Measurements from ENCODE around the gene FHOD3. TPM values are rescaled to one million over a fixed set of nuclear protein-coding genes. Genes with fewer than 3 reads are reported as not detected.

The FHOD3 gene
- total RNA-seq, 4 donors from 2014 or later = 15.6 to 25.9 (median 21.6) TPM

DNA sequence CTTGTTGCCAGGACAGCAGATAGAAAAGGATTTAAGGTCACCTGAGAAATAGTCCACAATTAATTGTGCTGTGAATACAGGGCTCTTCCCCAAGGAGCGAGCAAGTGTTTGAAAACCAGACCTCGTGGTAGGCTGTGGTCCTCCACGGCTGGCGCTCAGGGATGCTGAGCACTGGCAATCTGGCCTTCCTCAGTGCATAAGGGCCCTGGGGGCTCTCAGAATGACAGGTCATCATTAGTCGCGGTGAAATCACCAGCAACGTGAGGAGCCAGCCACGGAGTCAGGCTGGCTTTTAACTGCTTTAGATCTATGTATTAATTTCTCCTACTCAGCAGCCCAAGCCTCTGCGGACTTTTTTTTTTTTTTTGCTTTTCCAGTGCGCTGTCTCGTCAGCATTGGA is 148.5 kb downstream of the FHOD3 start:
- H3K27me3 ChIP-seq = no peaks in the 10 kb centered on the region
- TF ChIP-seq, protein P1, sequence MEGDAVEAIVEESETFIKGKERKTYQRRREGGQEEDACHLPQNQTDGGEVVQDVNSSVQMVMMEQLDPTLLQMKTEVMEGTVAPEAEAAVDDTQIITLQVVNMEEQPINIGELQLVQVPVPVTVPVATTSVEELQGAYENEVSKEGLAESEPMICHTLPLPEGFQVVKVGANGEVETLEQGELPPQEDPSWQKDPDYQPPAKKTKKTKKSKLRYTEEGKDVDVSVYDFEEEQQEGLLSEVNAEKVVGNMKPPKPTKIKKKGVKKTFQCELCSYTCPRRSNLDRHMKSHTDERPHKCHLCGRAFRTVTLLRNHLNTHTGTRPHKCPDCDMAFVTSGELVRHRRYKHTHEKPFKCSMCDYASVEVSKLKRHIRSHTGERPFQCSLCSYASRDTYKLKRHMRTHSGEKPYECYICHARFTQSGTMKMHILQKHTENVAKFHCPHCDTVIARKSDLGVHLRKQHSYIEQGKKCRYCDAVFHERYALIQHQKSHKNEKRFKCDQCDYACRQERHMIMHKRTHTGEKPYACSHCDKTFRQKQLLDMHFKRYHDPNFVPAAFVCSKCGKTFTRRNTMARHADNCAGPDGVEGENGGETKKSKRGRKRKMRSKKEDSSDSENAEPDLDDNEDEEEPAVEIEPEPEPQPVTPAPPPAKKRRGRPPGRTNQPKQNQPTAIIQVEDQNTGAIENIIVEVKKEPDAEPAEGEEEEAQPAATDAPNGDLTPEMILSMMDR (IDR thresholded peaks at IDR 0.05) = no peak
- TF ChIP-seq EP300 (IDR thresholded peaks at IDR 0.05) = no peak
- TF ChIP-seq POLR2A (IDR thresholded peaks at IDR 0.05) = no peak
- H3K27ac ChIP-seq = no peak overlapping the region
- H3K9me3 ChIP-seq = no peaks in the 10 kb centered on the region
- WGBS, 2 donors = 58 to 62% methylated on average over 11 of the region's 11 CpGs
- H3K36me3 ChIP-seq = no peaks in the 10 kb centered on the region
- no peak overlapping the region for H3K4me3 ChIP-seq
- no peak for DNase-seq (ENCODE audit: low spot score in 2 of 2)
- H3K4me1 ChIP-seq = peaks cover 0 to 45% (median 5%) of the 10 kb centered on the region in 4 donors

DNA sequence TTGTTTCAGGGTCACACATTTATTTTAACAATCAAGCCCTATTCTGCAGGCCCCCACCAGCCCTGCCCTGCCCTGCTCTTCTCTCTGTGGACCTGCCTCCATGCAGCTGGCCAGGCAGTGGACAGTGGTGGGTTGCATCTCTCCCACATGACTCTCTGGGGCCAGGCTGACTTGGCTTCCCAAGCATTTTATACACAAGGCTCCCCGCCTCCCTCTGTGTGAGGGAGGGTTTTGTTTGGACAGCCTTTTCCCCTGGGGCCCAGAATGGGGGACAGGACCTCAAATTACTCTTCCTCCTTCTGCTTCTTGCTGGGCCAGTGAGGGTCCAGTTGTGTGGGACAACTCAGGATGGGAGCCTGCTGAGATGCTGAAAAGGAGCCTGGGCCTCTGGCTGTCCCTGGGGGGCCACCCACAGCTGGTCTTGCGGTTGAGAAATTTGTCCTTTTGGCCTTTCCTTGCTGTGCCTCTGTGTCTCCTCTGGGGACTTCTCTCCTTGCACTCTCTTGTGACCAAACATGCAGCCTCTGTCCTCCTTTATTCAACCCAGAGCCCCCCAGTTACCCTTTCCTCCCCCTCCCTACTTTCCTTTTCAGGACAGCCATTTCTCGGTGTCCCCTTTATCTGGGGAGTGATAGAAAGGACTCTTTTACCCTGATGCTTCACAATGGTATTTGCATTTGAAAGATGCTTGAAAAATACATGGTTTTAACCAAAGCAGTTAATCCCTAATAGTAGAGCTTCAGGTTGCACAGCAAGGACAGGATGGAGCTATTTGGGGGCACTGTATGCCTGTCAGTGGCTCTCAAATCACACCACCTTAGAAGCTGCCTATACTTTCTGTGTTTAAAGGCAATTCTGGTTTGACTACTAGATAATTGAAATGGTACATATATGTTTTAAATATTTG is 151.1 kb downstream of the FHOD3 start:
- WGBS, 2 donors = 53 to 56% methylated on average over 3 of the region's 3 CpGs
- peak overlapping the region in 1 of 4 donors; percentile 6 for H3K27ac ChIP-seq
- no peak overlapping the region for H3K4me3 ChIP-seq
- H3K9me3 ChIP-seq = no peaks in the 10 kb centered on the region
- no peak for DNase-seq (ENCODE audit: low spot score in 2 of 2)
- TF ChIP-seq EP300 (IDR thresholded peaks at IDR 0.05) (no peak), POLR2A (IDR thresholded peaks at IDR 0.05) (no peak)
- TF ChIP-seq, protein P1 (IDR thresholded peaks at IDR 0.05) = no peak
- no peaks in the 10 kb centered on the region for H3K36me3 ChIP-seq
- H3K4me1 ChIP-seq = peaks cover 0 to 28% (median 0%) of the 10 kb centered on the region in 4 donors
- H3K27me3 ChIP-seq = no peaks in the 10 kb centered on the region

- TF ChIP-seq, protein P1 (IDR thresholded peaks at IDR 0.05) = no peak
- no peak for TF ChIP-seq EP300 (IDR thresholded peaks at IDR 0.05)
- no peak for TF ChIP-seq POLR2A (IDR thresholded peaks at IDR 0.05)
- Histone ChIP-seq H3K36me3 (no peaks in the 10 kb centered on the region), H3K27me3 (no peaks in the 10 kb centered on the region), H3K4me3 (no peak overlapping the region), H3K4me1 (peaks cover 0 to 28% (median 0%) of the 10 kb centered on the region in 4 donors), H3K27ac (no peak overlapping the region), H3K9me3 (no peaks in the 10 kb centered on the region)
- no peak for DNase-seq (ENCODE audit: low spot score in 2 of 2)
- 19 to 35% methylated on average over 2 of the region's 2 CpGs for WGBS, 2 donors
Measured at GRCh38 chr18:36449451-36449850, 151.9 kb downstream of the FHOD3 start.

DNA sequence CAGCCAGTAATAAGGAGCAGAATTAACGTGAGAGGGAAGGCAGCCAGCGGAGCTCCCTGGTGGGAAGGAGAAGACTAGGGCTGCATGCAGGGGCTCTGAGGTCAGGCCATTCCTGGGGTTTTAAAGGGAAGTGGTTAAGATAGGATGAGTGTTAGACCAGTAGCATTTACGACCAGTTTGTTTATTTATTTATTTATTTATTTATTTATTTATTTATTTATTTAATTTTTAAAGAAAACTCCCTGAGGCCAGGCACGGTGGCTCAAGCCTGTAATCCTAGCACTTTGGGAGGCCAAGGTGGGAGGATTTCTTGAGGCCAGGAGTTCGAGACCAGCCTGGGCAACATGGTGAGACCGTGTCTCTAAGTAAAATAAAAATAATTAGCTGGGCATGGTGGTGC is 152.8 kb downstream of the FHOD3 start:
- no peak for DNase-seq (ENCODE audit: low spot score in 2 of 2)
- no peaks in the 10 kb centered on the region for H3K36me3 ChIP-seq
- no peaks in the 10 kb centered on the region for H3K9me3 ChIP-seq
- TF ChIP-seq POLR2A (IDR thresholded peaks at IDR 0.05) (no peak), EP300 (IDR thresholded peaks at IDR 0.05) (no peak)
- TF ChIP-seq, protein P1 (IDR thresholded peaks at IDR 0.05) = no peak
- H3K27me3 ChIP-seq = no peaks in the 10 kb centered on the region
- H3K4me1 ChIP-seq = peaks cover 0 to 28% (median 0%) of the 10 kb centered on the region in 4 donors
- no peak overlapping the region for H3K4me3 ChIP-seq
- WGBS, 2 donors = 69% methylated on average over 6 of the region's 6 CpGs
- H3K27ac ChIP-seq = no peak overlapping the region
